Measurements from ENCODE around the gene NCAPG. TPM values are rescaled to one million over a fixed set of nuclear protein-coding genes. Genes with fewer than 3 reads are reported as not detected.
"Not testable (repeated sequence)": the region's sequence is repeated elsewhere in the genome, so short reads cannot be mapped to it uniquely, and the experiment has no call there.

The NCAPG gene
- total and polyA plus RNA-seq, 3 donors from 2014 or later = 7.6 to 13.3 (median 12.5) TPM

- Histone ChIP-seq H3K27ac (no peak overlapping the region), H3K9me3 (no peaks in the 10 kb centered on the region), H3K36me3 (ENCODE audit: low read depth, missing control alignments) (no peaks in the 10 kb centered on the region), H3K27me3 (no peaks in the 10 kb centered on the region), H3K4me1 (no peaks in the 10 kb centered on the region), H3K4me3 (no peak overlapping the region)
- DNase-seq = no peak
- intact Hi-C loops (cut with DNase I; ENCODE audit: low total_unique reads) = no loop called here
- no peak for TF ChIP-seq CTCF (IDR thresholded peaks at IDR 0.05)
- no peak for TF ChIP-seq POLR2A (IDR thresholded peaks at IDR 0.05)
- 92 to 94% methylated on average over 2 of the region's 2 CpGs for WGBS, 2 donors
These were observed 35.5 kb downstream of the NCAPG start for GRCh38 chr4:17846266-17846665.

- intact Hi-C loops (cut with DNase I; ENCODE audit: low total_unique reads); H3K4me3 ChIP-seq; H3K27me3 ChIP-seq; H3K27ac ChIP-seq; H3K4me1 ChIP-seq; H3K36me3 ChIP-seq (ENCODE audit: low read depth, missing control alignments); DNase-seq; H3K9me3 ChIP-seq: not testable (repeated sequence)
- WGBS, 2 donors = 92 to 100% methylated on average over 1 of the region's 1 CpG
These were observed 39.5 kb downstream of the NCAPG start for GRCh38 chr4:17850295-17850694.

GRCh38 chr4:17851959-17852358, 41.2 kb downstream of the NCAPG start:
- DNase-seq = no peak
- intact Hi-C loops (cut with DNase I; ENCODE audit: low total_unique reads) = no loop called here
- no peaks in the 10 kb centered on the region for H3K27me3 ChIP-seq
- H3K27ac ChIP-seq = no peak overlapping the region
- no peaks in the 10 kb centered on the region for H3K9me3 ChIP-seq
- H3K4me3 ChIP-seq = no peak overlapping the region
- no peak for TF ChIP-seq CTCF (IDR thresholded peaks at IDR 0.05)
- no peak for TF ChIP-seq POLR2A (IDR thresholded peaks at IDR 0.05)
- no peaks in the 10 kb centered on the region for H3K36me3 ChIP-seq (ENCODE audit: low read depth, missing control alignments)
- no peaks in the 10 kb centered on the region for H3K4me1 ChIP-seq

GRCh38 chr4:17854036-17854435, 43.3 kb downstream of the NCAPG start:
- 77 to 85% methylated on average over 3 of the region's 3 CpGs for WGBS, 2 donors
- intact Hi-C loops (cut with DNase I; ENCODE audit: low total_unique reads) = no loop called here
- no peaks in the 10 kb centered on the region for H3K36me3 ChIP-seq (ENCODE audit: low read depth, missing control alignments)
- TF ChIP-seq POLR2A (IDR thresholded peaks at IDR 0.05) (no peak), CTCF (IDR thresholded peaks at IDR 0.05) (no peak)
- no peak overlapping the region for H3K27ac ChIP-seq
- H3K9me3 ChIP-seq = no peaks in the 10 kb centered on the region
- no peak for DNase-seq
- H3K4me3 ChIP-seq = no peak overlapping the region
- no peaks in the 10 kb centered on the region for H3K4me1 ChIP-seq
- no peaks in the 10 kb centered on the region for H3K27me3 ChIP-seq

GRCh38 chr4:17859793-17860406, 49.1 kb downstream of the NCAPG start:
- no peaks in the 10 kb centered on the region for H3K4me1 ChIP-seq
- H3K27ac ChIP-seq = no peak overlapping the region
- no peak for DNase-seq
- no peak overlapping the region for H3K4me3 ChIP-seq
- H3K27me3 ChIP-seq = no peaks in the 10 kb centered on the region
- TF ChIP-seq POLR2A (IDR thresholded peaks at IDR 0.05) (no peak), CTCF (IDR thresholded peaks at IDR 0.05) (no peak)
- no peaks in the 10 kb centered on the region for H3K9me3 ChIP-seq
- H3K36me3 ChIP-seq (ENCODE audit: low read depth, missing control alignments) = no peaks in the 10 kb centered on the region
- 95 to 100% methylated on average over 5 of the region's 5 CpGs for WGBS, 2 donors
- intact Hi-C loops (cut with DNase I; ENCODE audit: low total_unique reads) = no loop called here

GRCh38 chr4:17861906-17862305, 51.1 kb downstream of the NCAPG start:
- H3K4me1 ChIP-seq; H3K36me3 ChIP-seq (ENCODE audit: low read depth, missing control alignments); intact Hi-C loops (cut with DNase I; ENCODE audit: low total_unique reads); H3K27me3 ChIP-seq; H3K9me3 ChIP-seq; H3K4me3 ChIP-seq; H3K27ac ChIP-seq; DNase-seq: not testable (repeated sequence)

Data from testis (tissue), 3 donors.